OCI-LY7 (cell line): Measurements from ENCODE around the gene ZMIZ2. TPM values are rescaled to one million over a fixed set of nuclear protein-coding genes. Genes with fewer than 3 reads are reported as not detected.

Source experiments
- BruUV-seq: library from RNA; stranded (reverse); fragments of 400-500 nt; replicated peaks from 2 replicates; lab custom pipeline; 2021; lab: Mats Ljungman, UMichigan
- CTCF ChIA-PET: fragments of 300-600 bp; sonication (Branson Sonifier 250); formaldehyde crosslinking; loops from one replicate; lab custom pipeline; 2022; ENCODE audit warnings: antibody characterized with exemption; ENCODE audit not compliant: unreplicated experiment; lab: Charles Lee
- POLR2A ChIA-PET: fragments of 300-600 bp; sonication (Branson Sonifier 250); formaldehyde crosslinking; loops from one replicate; lab custom pipeline; 2022; ENCODE audit warnings: antibody characterized with exemption; lab: Charles Lee
- DNase-seq: peaks from one replicate; pipeline ENCODE4 v3.0.0-alpha.2; 2015; ENCODE audit warnings: low spot score
- H2AFZ ChIP-seq: fragments of 200-600 bp; sonication (generic), shearing (Covaris generic); 2 replicates; pipeline ENCODE4 v1.6.1; 2014; ENCODE audit warnings: mild to moderate bottlenecking, antibody characterized with exemption, low read length, moderate library complexity
- H3K27ac ChIP-seq: fragments of 200-600 bp; sonication (generic); 2 replicates; pipeline ENCODE4 v1.5.1; 2014; ENCODE audit warnings: mixed run types, low read depth, mild to moderate bottlenecking, moderate library complexity, low read length, inconsistent platforms; ENCODE audit not compliant: poor library complexity, severe bottlenecking
- H3K36me3 ChIP-seq: fragments of 200-600 bp; sonication (generic); 2 replicates; pipeline ENCODE4 v1.6.1; 2014; ENCODE audit warnings: mild to moderate bottlenecking, antibody characterized with exemption, low read length, moderate library complexity, mixed read lengths; ENCODE audit not compliant: insufficient read depth
- H3K4me1 ChIP-seq: fragments of 200-600 bp; sonication (generic); 2 replicates; pipeline ENCODE4 v1.5.1; 2014; ENCODE audit warnings: mild to moderate bottlenecking, low read length; ENCODE audit not compliant: insufficient read depth, poor library complexity, severe bottlenecking
- H3K4me2 ChIP-seq: fragments of 200-600 bp; sonication (generic); 2 replicates; pipeline ENCODE4 v1.6.1; 2014; ENCODE audit warnings: mild to moderate bottlenecking, low read length
- H3K4me3 ChIP-seq: fragments of 200-600 bp; sonication (generic); 2 replicates; pipeline ENCODE4 v1.5.1; 2014; ENCODE audit warnings: mild to moderate bottlenecking, low read depth, low read length; ENCODE audit not compliant: poor library complexity, severe bottlenecking
- H3K79me2 ChIP-seq: fragments of 200-600 bp; sonication (generic); 2 replicates; pipeline ENCODE4 v1.6.1; 2016; ENCODE audit warnings: low read depth, mild to moderate bottlenecking, low read length, moderate library complexity, mixed read lengths; ENCODE audit not compliant: insufficient read depth
- H3K9me2 ChIP-seq: fragments of 200-600 bp; sonication (generic); 2 replicates; pipeline ENCODE4 v1.6.1; 2016; ENCODE audit warnings: mild to moderate bottlenecking, low read length, mixed read lengths; ENCODE audit not compliant: insufficient read depth
- H3K9me3 ChIP-seq: fragments of 200-600 bp; sonication (generic); 2 replicates; pipeline ENCODE4 v1.6.1; 2014; ENCODE audit warnings: mild to moderate bottlenecking, mixed run types, low read length, mixed read lengths
- H4K20me1 ChIP-seq: fragments of 200-600 bp; sonication (generic); 2 replicates; pipeline ENCODE4 v1.6.1; 2014; ENCODE audit warnings: mild to moderate bottlenecking, antibody characterized with exemption, low read length, moderate library complexity, mixed read lengths; ENCODE audit not compliant: insufficient read depth
- CTCF ChIP-seq: fragments of 200-600 bp; sonication (generic); conservative IDR thresholded peaks from 2 replicates; pipeline ENCODE4 v1.5.1; 2014; ENCODE audit warnings: mild to moderate bottlenecking, antibody characterized with exemption, low read length, moderate library complexity, mixed read lengths
- EZH2phosphoT487 ChIP-seq: fragments of 200-600 bp; sonication (generic); IDR thresholded peaks from 2 replicates; pipeline ENCODE4 v1.6.1; 2018; ENCODE audit warnings: low read depth, borderline replicate concordance, mild to moderate bottlenecking, mixed run types, antibody characterized with exemption, low read length, moderate library complexity, mixed read lengths
- intact Hi-C: fragments of 100-400 bp; cut with micrococcal nuclease; formaldehyde crosslinking; loops from one replicate; pipeline ENCODE4 v1.10.0; 2022; ENCODE audit not compliant: unreplicated experiment
- total RNA-seq, 2 experiments: library from RNA; depleted of rRNA in 1 of 2; stranded (reverse); fragments of >200 nt in 1 of 2; shearing (Covaris generic) in 1 of 2; gene quantifications; 2 replicates each; pipeline ENCODE4 v1.2.3, GENCODE V29; 2014 to 2022

ZMIZ2 gene
- total RNA-seq, 2 experiments from 2014 or later = 17.2 to 79.7 TPM

GRCh38 chr7:44762726-44763522 lies 14.3 kb downstream of the ZMIZ2 start:
- Histone ChIP-seq H3K9me3 (no peaks in the 10 kb centered on the region), H3K79me2 (no peaks in the 10 kb centered on the region), H3K4me3 (no peak overlapping the region), H3K27ac (no peak overlapping the region), H3K4me2 (no peak overlapping the region), H4K20me1 (no peaks in the 10 kb centered on the region), H3K4me1 (no peaks in the 10 kb centered on the region), H2AFZ (no peak overlapping the region), H3K9me2 (no peaks in the 10 kb centered on the region), H3K36me3 (peaks cover 77% of the 10 kb centered on the region)
- BruUV-seq = no TSS peak
- ChIA-PET CTCF (no interaction called here), POLR2A (no interaction called here)
- intact Hi-C loops = no loop called here
- no peak for DNase-seq
- TF ChIP-seq CTCF (no peak), EZH2phosphoT487 (no peak)

- H3K4me1 ChIP-seq = no peaks in the 10 kb centered on the region
- no peak overlapping the region for H3K4me3 ChIP-seq
- no peak for DNase-seq
- no TSS peak for BruUV-seq
- H2AFZ ChIP-seq = no peak overlapping the region
- H3K36me3 ChIP-seq = peaks cover 72% of the 10 kb centered on the region
- TF ChIP-seq CTCF (no peak), EZH2phosphoT487 (no peak)
- POLR2A ChIA-PET = no interaction called here
- no peaks in the 10 kb centered on the region for H4K20me1 ChIP-seq
- no peak overlapping the region for H3K27ac ChIP-seq
- H3K9me3 ChIP-seq = no peaks in the 10 kb centered on the region
- intact Hi-C loops = no loop called here
- no peaks in the 10 kb centered on the region for H3K9me2 ChIP-seq
- H3K4me2 ChIP-seq = no peak overlapping the region
- CTCF ChIA-PET = no interaction called here
- no peaks in the 10 kb centered on the region for H3K79me2 ChIP-seq
Observed at GRCh38 chr7:44764081-44764480, 15.4 kb downstream of the ZMIZ2 start.
